ENCODE results near the gene CPT1A.
"Not testable (repeated sequence)": the region's sequence is repeated elsewhere in the genome, so short reads cannot be mapped to it uniquely, and the experiment has no call there.

The CPT1A gene

DNA sequence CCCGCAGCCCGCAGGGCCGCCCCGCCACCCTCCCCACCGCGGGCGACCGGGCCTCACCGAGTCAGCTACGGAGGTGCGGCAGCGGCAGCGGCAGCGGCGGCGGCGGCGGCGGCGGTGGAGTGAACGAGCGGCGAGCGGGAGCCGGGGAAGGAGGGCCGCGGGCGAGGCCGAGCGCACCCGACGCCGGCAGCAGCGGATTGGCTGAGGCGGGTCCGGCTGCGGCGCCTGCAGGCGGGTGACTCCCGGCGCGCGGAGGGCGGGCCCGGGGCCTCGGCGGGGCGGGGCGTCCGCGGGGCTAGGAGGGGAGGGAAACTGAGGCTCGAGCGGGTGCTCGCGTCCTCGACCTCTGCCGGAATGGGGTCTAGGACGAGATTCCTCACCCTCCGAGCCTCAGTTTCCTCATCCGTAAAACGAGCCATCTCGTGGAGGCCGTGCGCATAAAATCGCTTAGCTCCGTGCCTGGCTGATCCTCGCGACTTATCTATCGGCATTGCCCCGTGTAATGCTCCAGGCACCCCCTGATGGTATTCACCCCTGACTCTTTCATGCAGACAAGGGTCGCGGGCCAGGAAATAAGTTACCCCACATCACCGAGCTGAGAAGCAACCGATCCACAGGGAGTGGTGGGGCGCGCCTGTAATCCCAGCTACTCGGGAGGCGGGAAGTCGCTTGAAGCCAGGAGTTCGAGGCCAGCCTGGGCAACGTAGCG is at the start of gene CPT1A:
CPT1A (minus strand) TSS at position 199 of the 709 bp plus-strand sequence. CDS start 26,442 bp downstream, outside the sequence.
- ATAC-seq (peak; percentile 30), DNase-seq (peak; percentile 83)

DNA sequence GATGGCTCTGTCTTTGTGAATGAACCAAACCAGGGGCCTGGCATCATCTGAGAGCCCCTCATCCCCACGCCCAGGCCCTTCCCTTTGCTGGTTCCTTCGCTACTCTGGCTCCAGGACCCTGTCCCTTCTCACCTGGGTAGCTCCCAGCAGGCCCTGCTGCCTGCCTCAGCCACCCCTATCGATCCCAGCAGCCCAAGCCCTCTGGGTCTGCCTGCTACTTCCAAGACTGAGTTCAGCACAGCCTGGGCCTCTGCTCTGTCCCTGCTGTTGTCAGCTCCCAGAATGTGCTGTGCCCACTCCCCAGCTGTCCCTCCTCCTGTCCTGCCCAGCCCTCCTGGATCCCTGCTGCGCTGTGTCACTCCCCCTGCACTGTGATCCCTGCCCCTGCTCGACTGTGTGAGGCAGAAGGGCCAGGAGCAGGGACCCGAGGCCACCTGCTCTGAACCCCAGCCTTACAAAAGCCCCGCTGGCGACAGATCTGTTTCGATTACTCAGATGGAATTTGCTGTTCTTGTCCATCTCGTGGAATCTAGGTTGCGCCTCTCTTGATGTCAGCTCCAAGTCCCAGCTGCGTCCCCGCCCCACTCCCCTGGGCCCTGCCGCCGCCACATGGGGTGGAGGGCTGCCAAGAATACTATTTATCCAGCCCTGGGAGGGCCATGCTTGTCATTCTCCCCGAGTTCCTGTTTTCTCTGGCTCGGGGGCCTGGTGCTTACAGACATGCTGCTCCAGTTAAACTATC is 48.9 kb upstream of the CPT1A start:
- DNase-seq (no peak), ATAC-seq (no peak)

DNA sequence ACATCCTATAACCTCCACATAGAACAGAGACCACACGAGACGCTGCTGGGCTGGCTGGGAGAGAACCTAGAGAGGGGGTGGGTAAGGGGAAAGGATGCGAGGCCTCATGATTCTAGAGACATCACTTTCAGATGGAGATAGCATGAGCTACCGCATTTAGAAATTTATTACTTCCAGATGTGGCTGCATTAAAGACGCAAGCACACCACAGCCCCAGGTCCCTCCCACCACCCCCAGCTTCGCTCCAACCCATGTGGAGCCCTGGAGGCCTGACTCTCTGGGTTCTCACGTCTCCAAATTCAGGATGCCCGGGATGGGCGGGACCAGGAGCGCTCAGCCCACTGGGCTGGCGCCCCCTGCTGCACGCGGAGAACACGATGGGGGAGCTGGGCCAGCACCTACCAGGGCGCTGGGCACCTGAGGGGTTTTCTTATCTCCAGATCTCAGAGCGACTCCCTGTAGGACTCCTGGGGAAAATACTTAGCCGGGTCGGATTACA is 48.3 kb upstream of the CPT1A start:
- ATAC-seq (peak; percentile 39), DNase-seq (peak; percentile 16)

DNA sequence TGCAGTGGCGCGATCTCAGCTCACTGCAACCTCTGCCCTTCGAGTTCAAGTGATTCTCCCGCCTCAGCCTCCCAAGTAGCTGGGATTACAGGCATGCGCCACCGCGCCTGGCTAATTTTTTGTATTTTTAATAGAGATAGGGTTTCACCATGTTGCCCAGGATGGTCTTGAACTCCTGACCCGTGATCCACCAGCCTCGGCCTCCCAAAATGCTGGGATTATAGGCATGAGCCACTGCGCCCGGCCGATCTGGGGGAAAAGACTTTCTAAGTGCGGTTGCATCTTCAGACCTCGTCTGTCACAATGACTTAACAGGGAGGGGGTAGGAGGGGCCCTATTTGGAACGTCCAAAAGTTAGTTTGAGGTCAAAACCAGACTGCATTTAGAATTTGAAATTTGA is 43.1 kb upstream of the CPT1A start:
- not testable (repeated sequence) for DNase-seq

DNA sequence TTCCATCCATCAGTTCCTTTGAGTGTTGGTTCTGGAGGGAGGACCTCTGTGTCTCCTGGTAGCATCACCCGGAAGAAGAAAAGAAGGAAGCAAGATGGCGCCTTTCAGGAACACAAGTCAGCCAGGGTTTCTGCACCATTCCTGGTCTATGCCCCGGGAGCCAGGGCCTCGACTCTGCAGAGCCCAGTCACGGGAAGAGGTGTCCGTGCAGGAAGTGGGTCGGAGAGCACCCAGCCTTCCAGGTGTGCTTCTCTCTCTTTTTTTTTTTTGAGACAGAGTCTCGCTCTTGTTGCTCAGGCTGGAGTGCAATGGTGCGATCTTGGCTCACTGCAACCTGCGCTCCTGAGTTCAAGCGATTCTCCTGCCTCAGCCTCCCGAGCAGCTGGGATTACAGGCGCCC is 40.7 kb upstream of the CPT1A start:
- DNase-seq (no peak), ATAC-seq (no peak)

More for the DNA sequence above, 43.1 kb upstream of the CPT1A start:
- ATAC-seq: not testable (repeated sequence)

DNA sequence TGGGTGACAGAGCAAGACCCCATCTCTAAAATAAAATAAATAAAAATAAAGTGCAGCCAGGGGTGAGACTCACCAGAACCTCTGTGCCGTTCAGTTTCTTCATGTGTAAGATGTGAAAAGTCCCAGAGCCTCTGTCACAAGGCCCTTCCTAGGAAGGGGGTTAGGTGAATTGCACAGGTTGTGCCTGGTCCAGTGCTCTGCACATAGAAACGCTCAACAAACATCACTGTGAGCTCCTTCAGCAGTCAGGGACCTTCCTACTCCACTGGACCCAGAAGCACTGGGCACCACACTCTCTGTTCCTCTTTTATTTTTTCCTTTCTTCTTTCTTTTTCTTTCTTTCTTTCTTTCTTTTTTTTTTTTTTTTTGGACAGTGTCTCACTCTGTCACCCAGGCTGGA is 39.6 kb upstream of the CPT1A start:
- DNase-seq (no peak), ATAC-seq (no peak)

DNA sequence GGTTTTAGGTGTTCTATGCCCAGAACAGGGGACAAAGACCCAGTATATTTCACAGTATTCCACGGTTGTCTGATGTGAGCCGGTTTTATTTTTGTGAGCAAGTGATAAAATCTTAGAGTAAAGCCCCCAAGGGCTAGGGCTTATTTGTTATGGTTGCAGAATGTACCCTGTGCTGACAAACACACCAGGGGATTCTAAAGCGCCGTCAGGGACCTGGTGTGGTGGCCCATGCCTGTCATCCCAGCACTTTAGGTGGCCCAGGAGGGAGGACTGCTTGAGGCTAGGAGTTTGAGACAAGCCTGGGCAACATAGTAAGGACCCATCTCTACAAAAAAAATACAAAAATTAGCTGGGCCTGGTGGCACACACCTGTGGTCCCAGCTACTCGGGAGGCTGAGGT is 39.1 kb upstream of the CPT1A start:
- no peak for DNase-seq
- no peak for ATAC-seq

DNA sequence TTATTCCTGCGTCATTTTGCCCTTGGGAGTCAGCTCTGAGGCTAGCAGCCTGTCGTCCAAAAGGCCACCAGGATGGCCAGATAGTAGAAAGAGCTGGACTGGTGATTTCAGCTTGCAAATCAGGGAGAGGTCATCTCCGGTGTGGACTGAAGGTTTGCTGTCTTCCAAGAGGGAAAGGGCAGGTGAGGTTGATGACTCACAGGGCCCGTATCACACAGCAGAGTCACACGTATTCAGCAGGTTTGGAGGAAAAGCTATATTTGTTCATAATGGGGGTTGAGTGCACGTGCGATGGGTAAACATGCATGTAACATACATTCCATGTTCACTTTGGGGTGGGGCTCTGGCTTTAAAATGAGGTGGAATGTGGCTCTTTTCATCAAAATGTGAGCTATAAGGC is 36.3 kb upstream of the CPT1A start:
- no peak for ATAC-seq
- no peak for DNase-seq

DNA sequence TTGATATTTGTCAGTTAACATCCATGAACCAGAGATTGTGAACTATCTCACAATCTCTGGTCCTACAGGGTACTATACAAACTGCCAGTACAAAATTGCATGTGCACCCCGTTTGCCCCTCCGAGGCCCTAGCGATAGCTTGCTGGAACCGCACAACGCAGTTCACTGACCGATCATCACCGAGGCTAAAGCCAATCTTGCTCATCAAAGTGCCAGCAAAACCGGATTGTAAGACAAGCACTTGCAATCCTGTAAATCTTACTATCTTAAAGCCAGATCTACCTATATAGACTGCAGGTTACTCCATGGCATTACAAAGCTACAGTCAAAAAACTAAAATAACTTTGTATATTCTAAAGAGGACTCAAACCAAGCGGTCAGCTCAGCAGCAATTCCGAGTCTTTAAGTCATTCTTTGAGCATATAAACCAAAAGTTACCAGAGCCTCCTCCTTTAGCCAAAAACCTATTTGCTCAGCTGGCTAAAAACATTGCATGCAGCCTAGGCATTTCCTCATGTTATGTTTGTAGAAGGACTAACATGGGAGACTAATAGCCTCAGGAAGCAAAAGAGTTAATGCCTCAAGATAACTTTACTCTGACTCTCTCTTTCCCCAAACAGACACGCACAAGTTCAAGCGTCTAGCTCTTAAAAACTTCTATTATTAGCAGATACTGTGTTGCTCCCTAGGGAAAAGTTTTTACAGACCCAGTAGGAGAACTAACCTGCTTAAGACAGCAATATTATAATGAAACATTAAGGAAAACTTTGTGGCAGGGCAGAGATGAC is 30.7 kb upstream of the CPT1A start:
- no peak for DNase-seq
- ATAC-seq: no peak

DNA sequence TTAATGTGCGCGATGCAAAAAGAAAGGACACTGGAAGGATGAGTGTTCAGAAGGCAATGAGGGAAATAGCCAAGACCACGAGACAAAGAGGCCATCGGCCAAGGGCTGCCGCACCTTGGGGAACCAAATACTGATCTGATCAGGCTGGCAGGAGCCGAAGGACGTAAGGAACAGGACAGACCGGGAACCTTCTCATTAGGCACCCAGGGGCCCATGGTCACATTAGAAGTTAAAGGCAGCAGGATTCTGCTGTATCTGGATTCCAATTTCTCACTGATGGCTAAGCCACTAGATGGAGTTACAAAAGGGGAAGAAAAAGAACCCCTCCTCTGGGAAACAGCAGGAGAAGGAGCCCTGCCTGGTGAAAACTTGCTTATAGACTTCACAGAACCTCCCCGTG is 28.8 kb upstream of the CPT1A start:
- DNase-seq: no peak
- ATAC-seq: no peak

DNA sequence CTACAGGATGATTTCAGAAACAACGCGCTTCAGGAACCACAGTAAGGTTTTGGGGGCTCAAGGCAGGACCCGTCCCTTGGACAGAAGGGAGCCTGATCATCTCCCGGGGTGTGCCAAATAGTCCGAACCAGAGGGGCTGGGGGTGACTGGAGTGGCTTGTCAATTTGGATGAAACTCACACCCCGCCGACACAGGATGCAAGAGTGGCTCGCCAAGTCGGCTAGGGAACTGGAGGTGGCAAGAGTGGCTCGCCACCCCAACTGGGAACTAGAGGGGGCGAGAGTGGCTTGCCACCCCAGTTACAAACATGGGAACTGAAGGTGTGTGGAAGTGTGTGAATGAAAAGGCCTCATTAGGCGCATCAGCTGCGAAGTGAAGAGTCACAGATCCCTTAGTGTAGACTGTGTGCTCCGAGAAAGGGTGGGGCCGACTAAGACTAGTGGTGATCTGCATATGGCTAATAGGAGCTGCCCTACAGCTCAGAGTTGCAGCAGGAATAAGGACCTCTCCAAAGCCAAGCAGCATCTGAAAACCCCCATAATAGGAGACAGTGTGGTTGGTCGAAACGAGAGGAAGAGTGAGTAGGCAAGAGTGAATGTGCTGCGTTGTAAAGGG is 26.6 kb upstream of the CPT1A start:
- ATAC-seq (no peak), DNase-seq (no peak)

DNA sequence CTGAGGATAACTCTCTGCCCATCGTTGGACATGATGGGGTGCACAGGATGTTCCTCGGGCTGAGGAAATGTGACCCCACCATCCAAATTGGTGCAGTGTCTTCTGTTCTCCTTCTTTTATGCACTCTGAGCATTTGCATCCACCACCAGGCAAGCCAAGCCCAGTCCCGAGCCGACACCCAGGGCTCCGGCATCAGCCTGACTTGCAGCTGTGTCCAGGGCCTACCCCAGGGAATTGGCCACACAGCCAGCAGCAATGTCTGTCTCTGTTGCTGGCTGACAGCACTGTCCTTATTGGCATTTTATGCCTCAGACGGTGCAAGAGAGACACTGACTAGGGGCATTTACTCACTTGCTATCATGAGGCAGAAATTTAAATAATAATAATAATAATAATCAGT is 25.4 kb upstream of the CPT1A start:
- no peak for ATAC-seq

DNA sequence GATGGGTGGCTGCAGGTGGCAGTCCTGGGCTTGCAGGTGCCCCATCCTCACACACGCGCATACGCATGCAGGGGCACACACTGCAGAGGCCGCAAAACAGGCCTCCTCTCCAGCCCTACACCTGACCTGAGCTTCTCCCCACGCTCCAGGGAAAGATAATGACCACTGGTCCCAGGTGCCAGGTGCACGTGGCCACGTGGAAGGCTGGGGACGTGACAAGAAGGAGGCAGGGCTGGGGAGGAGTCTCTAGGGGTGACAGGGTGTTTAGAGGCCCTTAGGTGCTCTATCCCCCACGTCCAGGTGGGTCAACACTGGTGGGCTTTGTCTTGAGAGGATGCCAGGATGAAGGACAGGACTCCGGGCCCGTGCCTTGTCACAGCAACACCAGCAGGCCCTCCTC is 23.5 kb upstream of the CPT1A start:
- DNase-seq (no peak), ATAC-seq (no peak)

More for the DNA sequence above, 25.4 kb upstream of the CPT1A start:
- DNase-seq: no peak

DNA sequence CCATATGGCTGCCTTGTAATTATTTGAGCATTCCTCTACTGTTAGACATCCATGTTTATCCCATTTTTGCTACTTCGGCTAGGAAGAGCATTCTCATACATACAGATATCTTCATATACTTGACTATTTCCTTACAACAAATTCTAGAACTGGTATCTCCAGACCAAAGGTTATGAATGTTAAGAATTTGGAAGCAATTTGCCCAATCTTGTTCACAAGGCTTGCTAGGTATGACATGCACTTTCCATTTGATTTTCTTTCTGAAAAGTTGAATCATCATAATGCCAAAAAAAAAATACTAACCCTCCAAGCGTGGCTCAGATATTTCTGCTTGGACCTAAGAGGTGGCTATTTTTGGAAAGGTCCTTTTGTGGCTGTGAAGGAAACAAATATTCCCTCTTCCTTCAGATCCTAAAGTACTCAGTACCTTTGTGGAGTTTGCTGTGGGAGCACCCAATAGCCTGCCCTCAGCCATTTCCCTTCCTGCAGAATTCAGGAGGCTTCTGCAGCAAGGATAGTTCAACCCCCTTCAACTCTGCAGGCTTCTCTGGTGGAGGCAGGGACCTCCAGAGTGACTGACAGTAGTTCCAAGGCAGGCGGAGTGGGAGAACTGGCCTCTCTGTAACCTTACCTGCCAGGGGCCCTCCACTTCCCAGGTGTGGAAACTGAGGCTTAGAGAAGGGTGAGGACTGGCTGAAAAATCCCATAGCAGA is 22.0 kb upstream of the CPT1A start:
- DNase-seq: no peak
- ATAC-seq: no peak

DNA sequence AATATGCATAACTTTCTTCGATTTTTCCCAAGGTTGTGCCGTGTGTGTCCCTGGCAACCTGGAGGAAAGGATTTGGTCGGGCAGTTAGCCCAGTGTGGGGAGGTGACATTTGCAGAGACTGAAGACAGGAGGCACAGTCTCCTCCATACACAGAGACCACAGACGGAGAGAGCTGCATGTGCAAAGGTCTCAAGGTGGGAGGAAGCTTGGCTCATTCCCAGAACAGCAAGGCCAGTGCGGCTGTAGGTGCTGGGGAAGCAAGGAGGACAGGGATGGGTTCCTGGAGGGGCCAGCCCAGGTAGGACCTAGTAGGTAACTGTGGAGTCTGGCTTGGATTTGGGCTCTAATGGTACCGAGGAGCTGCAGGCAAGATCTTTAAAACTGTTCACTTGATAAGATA is 20.7 kb upstream of the CPT1A start:
- ATAC-seq (no peak), DNase-seq (no peak)

DNA sequence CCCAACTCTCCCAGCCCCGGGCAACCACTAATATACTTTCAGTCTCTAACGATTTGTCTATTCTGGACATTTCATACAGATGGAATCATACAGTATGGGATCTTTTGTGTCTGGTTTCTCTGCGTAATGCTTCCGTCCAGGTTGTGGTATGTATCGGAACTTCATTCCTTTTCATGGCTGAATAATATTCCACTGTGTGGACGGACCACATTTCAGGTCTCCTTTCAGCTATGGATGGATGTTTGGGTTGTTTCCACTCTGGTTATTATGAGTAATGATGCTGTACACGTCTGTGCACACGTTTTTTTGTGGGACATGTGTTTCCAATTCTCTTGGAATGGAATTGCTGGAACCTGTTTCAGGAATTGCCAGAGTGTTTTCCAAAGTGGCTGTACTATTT is 17.4 kb upstream of the CPT1A start:
- ATAC-seq (no peak), DNase-seq (no peak)

DNA sequence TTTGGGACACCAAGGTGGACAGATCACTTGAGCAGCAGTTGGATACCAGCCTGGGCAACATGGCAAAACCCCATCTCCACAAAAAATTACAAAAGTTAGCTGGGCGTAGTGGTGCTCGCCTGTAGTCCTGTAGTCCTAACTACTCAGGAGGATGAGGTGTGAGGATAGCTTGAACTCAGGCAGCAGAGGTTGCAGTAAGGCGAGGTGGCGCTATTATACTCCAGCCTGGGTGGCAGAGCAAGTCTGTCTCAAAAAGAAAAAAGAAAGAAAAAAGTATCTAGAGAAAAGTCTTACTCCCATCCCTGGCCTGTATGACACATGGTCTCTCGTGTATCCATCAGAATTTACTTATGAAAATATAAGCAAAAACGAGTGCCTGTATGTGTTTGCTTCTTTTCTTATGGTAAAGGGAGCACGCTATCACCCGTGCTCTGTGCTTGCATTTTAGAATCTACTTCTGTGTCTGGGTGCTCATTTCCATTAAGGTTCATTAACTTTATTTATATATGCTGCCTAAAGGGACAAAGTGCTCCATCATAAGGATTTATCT is 15.4 kb upstream of the CPT1A start:
- no peak for DNase-seq
- ATAC-seq: no peak

DNA sequence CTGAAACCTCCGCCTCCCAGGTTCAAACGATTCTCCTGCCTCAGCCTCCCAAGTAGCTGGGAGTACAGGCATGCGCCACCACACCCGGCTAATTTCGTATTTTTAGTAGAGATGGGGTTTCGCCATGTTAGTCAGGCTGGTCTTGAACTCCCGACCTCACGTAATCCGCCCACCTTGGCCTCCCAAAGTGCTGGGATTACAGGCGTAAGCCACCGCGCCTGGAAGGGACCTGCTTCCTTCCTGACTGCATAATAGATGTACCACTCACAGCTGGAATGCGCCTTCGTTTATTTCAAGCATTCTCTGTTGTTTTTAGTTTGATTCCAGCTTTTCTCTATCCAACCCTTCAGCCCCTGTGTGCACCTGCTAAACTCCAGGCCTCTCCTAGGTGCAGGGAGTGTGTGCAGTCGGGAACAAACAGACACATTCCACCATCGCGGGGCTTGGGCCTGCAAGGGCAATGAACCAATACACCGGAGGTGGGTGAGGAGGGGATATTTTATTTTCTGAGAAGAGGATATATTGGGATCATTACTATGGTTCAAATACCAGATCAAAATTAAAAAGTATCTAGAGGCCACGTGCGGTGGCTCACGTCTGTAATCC is 14.8 kb upstream of the CPT1A start:
- not testable (repeated sequence) for DNase-seq, ATAC-seq

DNA sequence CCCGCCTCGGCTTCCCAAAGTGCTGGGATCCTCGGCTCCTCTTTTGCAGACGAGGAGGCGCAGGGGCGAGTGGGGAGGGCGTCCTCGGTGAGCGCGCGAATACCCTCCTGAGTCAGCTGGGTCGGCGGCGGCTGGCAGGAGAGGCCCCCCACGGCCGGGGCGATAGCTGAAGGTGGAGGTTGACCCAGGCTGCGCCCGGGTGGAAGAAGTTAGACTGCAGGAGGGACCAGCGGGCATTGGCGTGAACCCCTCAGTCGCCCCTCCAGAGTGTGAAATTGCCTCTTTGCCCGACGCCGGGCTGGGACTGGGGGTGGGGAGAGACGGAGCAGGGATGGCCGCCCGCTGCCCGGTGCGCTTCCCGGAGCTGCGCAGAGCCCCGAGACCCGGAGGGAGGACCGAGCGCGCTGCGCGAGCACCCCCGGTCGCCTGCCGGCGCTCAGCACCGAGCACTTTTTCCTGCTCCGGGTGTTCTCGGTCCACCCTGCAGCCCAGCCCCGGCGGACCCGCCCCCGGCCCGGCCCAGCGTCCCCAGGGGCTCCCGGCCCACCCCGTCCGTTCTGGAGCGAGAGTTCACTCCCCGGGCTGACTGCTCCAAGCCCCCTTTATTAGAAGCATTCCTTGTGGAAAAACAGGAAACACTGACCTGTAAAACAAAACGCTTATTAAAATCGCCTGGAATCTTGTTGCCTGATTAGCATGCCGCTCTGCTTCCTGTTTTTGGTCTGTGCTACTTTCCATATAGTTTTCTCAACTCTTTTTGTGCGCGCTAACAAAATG is 13.7 kb upstream of the CPT1A start:
- peak; percentile 36 for DNase-seq

More for the DNA sequence above, 13.7 kb upstream of the CPT1A start:
- peak; percentile 76 for ATAC-seq
